ENCODE data around the gene CCDC197. TPM values are rescaled to one million over a fixed set of nuclear protein-coding genes. Genes with fewer than 3 reads are reported as not detected.

The CCDC197 gene
- total RNA-seq, 2 experiments from 2014 or later, result not detected

DNA sequence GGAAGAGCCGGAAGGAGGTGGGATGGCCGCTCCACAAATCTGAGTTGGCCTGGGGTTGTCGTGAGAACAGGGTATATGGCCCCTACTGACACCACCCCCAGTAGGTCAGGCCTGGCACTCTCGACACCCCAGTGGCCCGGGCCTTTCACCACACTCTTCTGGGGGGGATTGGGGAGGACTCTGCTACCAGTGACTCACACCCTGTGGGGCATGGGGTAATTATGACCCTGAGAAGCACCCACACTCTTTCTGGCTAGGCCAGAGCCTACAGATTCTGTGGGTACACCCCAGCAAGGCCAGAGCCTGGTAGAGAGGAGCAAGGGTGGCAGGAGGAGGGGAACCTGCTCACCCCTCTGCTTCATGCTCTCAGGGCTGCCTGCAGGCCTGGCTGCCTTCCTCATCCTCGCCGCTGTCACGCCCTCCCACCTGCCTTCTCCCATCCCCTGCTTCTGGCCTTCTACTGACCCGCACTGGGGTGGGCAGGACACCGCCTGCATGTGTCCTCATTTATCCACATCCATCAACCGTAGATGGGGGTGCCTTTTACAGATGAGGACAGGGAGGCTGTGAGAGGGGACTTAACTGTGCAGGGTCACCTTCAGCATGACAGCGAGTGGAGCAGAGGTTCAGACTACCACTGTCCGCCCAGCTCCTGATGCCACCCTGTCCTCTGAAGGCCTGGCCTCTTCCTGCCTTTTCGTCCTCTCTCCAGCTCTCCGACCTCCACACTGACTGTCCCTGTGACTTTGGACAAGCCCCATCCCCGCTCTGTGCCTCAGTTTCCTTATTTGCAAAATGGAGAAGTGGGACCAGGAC is 39.1 kb upstream of the CCDC197 start:
- no peaks in the 10 kb centered on the region for H3K9me3 Mint-ChIP-seq

DNA sequence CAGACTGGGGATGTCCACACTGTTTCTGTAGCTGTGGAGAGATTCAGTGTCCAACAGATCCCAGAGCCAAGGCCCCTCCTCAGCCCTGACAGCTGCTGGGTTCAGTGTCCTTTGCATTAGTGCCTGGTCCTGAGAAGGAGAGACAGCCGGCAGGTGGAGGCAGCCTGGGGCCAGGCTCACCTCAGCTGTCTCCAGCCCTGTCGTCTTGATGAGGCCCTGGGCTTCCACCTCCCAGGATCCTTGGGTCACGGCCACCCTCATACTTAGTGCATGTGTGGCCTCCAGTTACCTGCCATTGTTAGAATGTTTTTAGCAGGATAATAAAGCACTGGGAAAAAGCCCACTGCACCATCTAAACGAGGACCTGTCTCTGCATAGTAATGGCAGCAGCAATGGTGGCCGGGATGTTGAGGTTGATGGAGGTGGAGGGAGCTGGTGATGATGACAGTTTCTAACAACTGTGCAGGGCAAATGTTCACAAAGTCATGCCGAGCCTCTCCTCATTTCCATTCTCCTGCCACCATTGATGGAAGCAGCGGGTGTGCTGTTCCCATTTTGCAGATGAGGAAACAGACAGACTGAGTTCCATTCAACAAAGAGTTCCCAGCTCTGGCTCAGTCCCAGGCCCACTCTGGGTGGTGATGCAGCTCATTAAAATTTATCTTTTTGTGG is 38.4 kb upstream of the CCDC197 start:
- Histone ChIP-seq H3K27ac (ENCODE audit: low read depth in 1 of 2, low read length in 2 of 2) (peak overlapping the region in 1 of 2 donors; percentile 71), H3K9me3 (ENCODE audit: control insufficient read depth in 1 of 2, insufficient read depth in 1 of 2, low read length in 2 of 2) (no peaks in the 10 kb centered on the region), H3K36me3 (ENCODE audit: insufficient read depth, low read length) (no peaks in the 10 kb centered on the region), H3K4me3 (ENCODE audit: low read length) (peak overlapping the region; percentile 24), H3K4me1 (ENCODE audit: insufficient read depth, low read length) (peaks cover 100% of the 10 kb centered on the region), H3K27me3 (ENCODE audit: control insufficient read depth in 1 of 2, insufficient read depth in 2 of 2, low read length in 2 of 2) (no peaks in the 10 kb centered on the region)
- DNase-seq (no peak), ATAC-seq (ENCODE audit: poor library complexity) (no peak)
- peak overlapping the region; percentile 76 for H3K4me3 Mint-ChIP-seq
- H3K9me3 Mint-ChIP-seq, result no peaks in the 10 kb centered on the region
- CTCF ChIA-PET, result interaction anchor here (0.6 to 3.6 kb wide), 4 partner anchors 12 to 178 kb away, joined by 3 to 31 read pairs (median 5); no protein-coding TSS in a partner anchor
- no peaks in the 10 kb centered on the region for H3K36me3 Mint-ChIP-seq (ENCODE audit: low read depth)
- POLR2A ChIA-PET, result interaction anchor here (1.4 to 6.1 kb wide), 7 partner anchors 12 to 204 kb away, joined by 3 to 77 read pairs (median 6); partner anchors contain the start of genes ASB2, DDX24 and IFI27L1
- peak overlapping the region; percentile 91 for H3K27ac Mint-ChIP-seq
- intact Hi-C loops (cut with DNase I, micrococcal nuclease), result loop anchor here (1.0 to 5.0 kb wide), 2 partner anchors 12 to 214 kb away; partner anchors contain the start of gene PPP4R4 (in 1 of the 2)
- no peak for TF ChIP-seq CTCF (IDR thresholded peaks at IDR 0.05)
- H3K27me3 Mint-ChIP-seq, result no peaks in the 10 kb centered on the region
- peaks cover 95% of the 10 kb centered on the region for H3K4me1 Mint-ChIP-seq (ENCODE audit: low read depth)

More for the DNA sequence above, 39.1 kb upstream of the CCDC197 start:
- H3K4me3 Mint-ChIP-seq, result no peak overlapping the region
- ChIA-PET POLR2A (interaction anchor here (1.4 to 6.1 kb wide), 4 partner anchors 13 to 204 kb away, joined by 4 to 77 read pairs (median 23); no protein-coding TSS in a partner anchor), CTCF (interaction anchor here (3.6 kb wide), 1 partner anchor 18 kb away, joined by 31 read pairs; no protein-coding TSS in a partner anchor)
- Histone ChIP-seq H3K4me1 (ENCODE audit: insufficient read depth, low read length) (peaks cover 100% of the 10 kb centered on the region), H3K9me3 (ENCODE audit: control insufficient read depth in 1 of 2, insufficient read depth in 1 of 2, low read length in 2 of 2) (no peaks in the 10 kb centered on the region), H3K4me3 (ENCODE audit: low read length) (no peak overlapping the region), H3K36me3 (ENCODE audit: insufficient read depth, low read length) (no peaks in the 10 kb centered on the region), H3K27ac (ENCODE audit: low read depth in 1 of 2, low read length in 2 of 2) (no peak overlapping the region), H3K27me3 (ENCODE audit: control insufficient read depth in 1 of 2, insufficient read depth in 2 of 2, low read length in 2 of 2) (no peaks in the 10 kb centered on the region)
- intact Hi-C loops (cut with DNase I, micrococcal nuclease), result loop anchor here in 1 of 2 experiments (5.0 kb wide), 1 partner anchor 214 kb away; the partner anchor contains the start of gene PPP4R4
- H3K36me3 Mint-ChIP-seq (ENCODE audit: low read depth), result no peaks in the 10 kb centered on the region
- no peaks in the 10 kb centered on the region for H3K27me3 Mint-ChIP-seq
- ATAC-seq (ENCODE audit: poor library complexity) (no peak), DNase-seq (peak in 1 of 14 experiments; percentile 52)
- TF ChIP-seq CTCF (IDR thresholded peaks at IDR 0.05), result no peak
- peaks cover 95% of the 10 kb centered on the region for H3K4me1 Mint-ChIP-seq (ENCODE audit: low read depth)
- H3K27ac Mint-ChIP-seq, result peak overlapping the region; percentile 91

Data from CD4-positive, alpha-beta T cell (primary cell).